Measurements from ENCODE around the gene ABR.

DNA sequence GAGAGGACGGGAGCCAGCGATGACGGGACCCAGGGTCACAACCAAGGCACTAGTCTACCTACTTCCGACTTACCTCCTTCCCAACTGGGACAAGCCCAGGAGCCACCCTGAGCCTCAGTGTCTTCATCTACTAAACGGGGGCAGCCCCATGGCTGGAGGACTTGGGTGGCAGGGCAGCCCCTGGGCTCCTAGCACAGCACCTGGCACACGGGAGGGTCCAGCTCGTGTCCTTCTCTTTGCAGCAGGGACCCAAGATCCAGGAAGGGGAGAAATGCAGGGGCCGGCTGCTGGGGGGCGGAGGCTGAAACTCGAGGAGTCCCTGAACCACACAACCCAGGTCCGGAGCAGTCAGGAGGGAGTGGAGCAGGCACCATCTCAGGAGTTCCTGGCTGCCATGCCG lies 63.2 kb downstream of the ABR start:
- TF ChIP-seq, protein P1, sequence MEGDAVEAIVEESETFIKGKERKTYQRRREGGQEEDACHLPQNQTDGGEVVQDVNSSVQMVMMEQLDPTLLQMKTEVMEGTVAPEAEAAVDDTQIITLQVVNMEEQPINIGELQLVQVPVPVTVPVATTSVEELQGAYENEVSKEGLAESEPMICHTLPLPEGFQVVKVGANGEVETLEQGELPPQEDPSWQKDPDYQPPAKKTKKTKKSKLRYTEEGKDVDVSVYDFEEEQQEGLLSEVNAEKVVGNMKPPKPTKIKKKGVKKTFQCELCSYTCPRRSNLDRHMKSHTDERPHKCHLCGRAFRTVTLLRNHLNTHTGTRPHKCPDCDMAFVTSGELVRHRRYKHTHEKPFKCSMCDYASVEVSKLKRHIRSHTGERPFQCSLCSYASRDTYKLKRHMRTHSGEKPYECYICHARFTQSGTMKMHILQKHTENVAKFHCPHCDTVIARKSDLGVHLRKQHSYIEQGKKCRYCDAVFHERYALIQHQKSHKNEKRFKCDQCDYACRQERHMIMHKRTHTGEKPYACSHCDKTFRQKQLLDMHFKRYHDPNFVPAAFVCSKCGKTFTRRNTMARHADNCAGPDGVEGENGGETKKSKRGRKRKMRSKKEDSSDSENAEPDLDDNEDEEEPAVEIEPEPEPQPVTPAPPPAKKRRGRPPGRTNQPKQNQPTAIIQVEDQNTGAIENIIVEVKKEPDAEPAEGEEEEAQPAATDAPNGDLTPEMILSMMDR (conservative IDR thresholded peaks at IDR 0.05; ENCODE audit: low read length), result no peak
- no peak for TF ChIP-seq EZH2phosphoT487 (IDR thresholded peaks at IDR 0.05; ENCODE audit: borderline replicate concordance)

Data from Loucy (cell line).